GM19468 (cell line): ENCODE results near the gene CRB3.

Experiments used
- ATAC-seq: cut with Tn5 transposase; IDR thresholded peaks from one replicate; pipeline ENCODE4 v1.9.1; 2021; ENCODE audit warnings: mild to moderate bottlenecking, moderate library complexity, moderate number of reproducible peaks; ENCODE audit not compliant: unreplicated experiment; ENCODE audit errors: extremely low read depth

The CRB3 gene

GRCh38 chr19:6431891-6432290 is 32.2 kb upstream of the CRB3 start:
- ATAC-seq = no peak

GRCh38 chr19:6433165-6433564 is 30.9 kb upstream of the CRB3 start:
- no peak for ATAC-seq

DNA sequence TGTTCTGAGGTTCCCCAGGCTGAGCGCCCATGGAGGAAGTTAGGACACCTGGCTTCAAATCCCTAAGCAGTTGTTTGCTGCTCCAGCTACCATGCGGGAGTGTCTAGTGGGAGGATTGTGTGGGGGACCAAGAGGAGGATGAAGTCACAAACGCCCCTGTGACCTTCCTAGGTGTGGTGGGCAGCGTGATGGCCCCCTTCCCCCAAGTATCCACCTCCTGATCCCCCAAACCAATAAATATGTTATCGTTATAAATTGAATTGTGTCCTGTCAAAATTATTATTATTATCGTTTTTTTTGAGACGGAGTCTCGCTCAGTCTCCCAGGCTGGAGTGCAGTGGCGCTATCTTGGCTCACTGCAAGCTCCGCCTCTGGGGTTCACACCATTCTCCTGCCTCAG is 30.4 kb upstream of the CRB3 start, which contains the start of gene SLC25A41:
TSS of gene SLC25A41 (minus strand) at position 101 of the 400 bp plus-strand sequence. CDS start at position 31, 70 bp downstream.
- no peak for ATAC-seq

DNA sequence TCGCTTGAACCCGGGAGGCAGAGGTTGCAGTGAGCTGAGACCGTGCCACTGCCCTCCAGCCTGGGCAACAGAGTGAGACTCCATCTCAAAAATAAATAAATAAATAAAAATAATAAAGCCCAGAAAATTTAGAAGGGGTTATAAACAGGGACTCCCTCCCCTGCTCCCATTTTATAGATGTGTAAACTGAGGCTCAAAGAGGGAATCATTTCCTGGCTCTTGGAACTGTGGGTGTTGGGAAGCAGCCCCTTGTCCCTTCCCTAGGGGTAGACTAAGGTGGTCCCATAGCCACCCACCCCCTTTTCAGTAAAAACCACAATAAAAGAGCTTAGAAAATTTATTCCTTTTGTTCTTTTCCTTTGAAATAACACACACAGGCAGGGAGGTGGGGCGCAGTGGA is 24.3 kb upstream of the CRB3 start:
- ATAC-seq = no peak

GRCh38 chr19:6440905-6441304 is 23.2 kb upstream of the CRB3 start:
- ATAC-seq = no peak

DNA sequence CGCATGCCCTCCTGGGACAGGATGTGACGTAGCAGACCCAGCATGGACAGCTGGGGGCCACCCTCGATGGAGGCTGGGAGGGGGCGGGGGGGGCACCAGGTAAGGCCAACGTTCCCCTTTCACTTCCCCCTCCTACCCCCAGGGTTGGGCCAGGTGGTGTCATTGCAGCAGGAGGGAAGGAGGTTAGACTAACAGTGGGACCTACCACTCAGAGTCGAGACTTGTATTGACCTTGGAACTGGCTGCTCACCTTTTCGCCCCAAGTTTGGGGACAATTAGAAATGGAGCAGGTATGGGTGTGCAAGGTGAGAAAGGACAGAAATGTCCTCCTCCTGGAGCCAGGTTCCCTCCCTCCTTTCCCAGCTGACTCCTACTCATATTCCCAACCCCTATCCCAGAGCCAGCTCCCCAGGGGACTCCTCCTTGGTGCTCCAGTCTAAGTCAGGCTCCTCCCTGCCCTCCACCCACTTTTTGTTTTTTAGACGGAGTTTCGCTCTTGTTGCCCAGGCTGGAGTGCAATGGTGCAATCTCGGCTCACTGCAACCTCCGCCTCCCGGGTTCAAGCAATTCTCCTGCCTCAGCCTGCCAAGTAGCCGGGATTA is 21.9 kb upstream of the CRB3 start:
- ATAC-seq = no peak

DNA sequence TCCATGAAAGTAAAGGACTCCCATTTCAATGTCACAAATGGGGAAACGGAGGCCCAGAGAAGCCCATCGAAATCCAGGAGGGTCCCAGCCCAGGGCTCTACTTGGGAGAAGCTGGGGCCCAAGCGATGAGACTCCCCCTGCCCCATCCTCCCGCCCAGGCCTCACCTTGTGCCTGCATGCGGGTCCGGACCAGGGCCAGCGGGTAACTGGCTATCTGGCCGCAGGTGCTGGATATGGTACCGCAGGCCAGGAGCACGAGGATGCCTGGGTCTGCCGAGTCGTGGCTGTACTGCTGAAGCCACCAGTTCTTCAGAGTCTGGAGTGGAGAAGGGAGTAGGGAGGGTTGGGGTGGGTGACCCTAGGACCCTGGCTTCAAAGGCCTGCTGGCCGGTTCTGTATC is 20.1 kb upstream of the CRB3 start:
- ATAC-seq = no peak

- no peak for ATAC-seq
These were observed 17.6 kb upstream of the CRB3 start for GRCh38 chr19:6446452-6446851.

DNA sequence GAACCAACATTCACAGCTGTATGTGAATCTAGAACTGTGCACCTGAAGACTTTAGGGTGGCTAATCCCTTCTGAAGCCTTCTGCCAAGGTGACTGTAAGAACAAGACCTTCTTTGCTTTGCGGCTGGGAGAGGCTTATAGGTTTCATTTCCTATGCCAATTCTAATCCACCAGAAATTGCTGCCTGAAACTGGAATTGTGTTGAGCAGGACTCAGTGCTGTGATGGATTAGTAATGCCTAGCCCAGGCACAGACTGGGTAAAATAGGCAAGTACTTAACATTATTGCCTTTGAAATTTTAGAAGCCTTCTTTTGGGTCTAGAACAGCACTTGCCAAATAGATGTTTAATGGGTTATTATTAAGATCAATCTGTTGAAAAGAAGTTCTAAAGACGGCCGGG is 16.0 kb upstream of the CRB3 start:
- ATAC-seq = no peak

- ATAC-seq = no peak
These were observed 13.9 kb upstream of the CRB3 start for GRCh38 chr19:6450166-6450565.

DNA sequence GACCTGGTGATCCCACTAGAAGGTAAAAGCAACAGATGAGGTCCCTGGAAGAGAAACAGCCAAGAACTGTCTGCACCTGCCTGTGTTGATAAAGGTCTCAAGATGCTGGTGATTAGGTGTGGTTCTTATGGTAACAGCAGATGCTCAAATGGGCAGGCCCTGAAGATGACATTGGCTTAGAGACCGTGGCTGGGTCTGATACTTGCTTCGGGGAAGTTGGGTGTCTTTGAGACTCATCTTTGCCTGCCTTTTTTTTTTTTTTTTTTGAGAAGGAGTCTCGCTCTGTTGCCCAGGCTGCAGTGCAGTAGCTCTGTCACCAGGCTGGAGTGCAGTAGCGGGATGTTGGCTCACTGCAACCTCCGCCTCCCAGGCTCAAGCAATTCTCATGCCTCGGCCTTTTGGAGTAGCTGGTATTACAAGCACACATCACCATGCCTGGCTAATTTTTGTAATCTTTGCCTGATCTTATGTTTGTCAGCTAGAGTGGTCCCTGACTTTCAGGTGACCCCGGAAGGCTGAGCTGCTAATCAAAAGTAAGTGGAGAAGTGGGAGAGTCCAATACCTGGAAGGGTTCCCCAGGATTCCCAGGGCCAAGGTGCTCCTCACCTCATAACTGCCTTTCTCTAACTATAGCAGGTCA is 12.4 kb upstream of the CRB3 start:
- no peak for ATAC-seq

GRCh38 chr19:6452223-6452614 is 11.9 kb upstream of the CRB3 start:
- no peak for ATAC-seq

DNA sequence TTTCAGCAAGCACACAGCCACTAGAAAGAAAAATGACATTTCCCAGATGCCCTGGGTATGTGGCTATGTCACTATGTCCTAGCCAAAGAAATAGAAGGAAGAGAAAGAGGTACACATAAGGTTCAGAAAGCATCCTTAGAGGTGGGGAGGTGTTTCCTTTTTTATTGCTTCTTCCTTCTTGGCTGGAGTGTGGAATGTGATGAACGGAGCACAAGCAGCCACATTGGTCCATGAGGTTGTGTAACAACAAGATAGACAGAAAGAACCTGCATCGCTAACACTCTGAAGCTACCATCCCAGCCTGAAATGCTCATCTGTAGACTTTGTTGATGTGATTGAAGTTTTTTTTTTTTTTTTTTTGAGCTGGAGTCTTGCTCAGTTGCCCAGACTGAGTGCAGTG is 11.2 kb upstream of the CRB3 start:
- no peak for ATAC-seq

DNA sequence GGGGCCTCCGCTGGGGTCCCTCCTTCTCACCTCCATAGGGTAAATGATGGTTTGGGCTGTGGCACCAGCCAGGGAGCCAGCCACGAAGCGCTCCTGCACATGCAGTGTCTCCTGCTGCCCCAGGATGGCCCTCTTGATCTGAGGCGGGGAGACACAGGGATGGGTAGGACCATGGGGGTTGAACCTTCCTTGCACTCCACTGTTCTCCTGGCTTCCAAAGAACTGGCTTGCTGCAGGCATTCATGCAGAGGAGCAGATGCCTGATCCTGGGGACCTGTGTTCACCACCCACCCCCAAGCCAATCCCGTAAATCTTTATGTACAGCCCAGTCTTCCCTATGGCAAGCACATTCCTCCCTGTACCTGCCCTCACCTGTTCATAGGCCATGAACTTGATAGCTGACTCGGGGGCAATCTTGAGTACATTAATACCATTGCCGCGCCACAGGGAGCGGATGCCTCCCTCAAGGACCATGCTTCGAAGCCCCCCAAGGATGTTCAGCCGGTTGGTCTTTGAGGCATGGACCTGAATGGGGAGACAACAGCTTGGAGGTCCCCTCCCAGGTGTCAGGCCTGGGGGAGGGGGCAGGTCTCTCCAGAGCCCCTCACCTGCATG is 10.0 kb upstream of the CRB3 start:
- ATAC-seq = no peak

GRCh38 chr19:6455924-6456323 is 8.1 kb upstream of the CRB3 start:
- ATAC-seq = no peak

DNA sequence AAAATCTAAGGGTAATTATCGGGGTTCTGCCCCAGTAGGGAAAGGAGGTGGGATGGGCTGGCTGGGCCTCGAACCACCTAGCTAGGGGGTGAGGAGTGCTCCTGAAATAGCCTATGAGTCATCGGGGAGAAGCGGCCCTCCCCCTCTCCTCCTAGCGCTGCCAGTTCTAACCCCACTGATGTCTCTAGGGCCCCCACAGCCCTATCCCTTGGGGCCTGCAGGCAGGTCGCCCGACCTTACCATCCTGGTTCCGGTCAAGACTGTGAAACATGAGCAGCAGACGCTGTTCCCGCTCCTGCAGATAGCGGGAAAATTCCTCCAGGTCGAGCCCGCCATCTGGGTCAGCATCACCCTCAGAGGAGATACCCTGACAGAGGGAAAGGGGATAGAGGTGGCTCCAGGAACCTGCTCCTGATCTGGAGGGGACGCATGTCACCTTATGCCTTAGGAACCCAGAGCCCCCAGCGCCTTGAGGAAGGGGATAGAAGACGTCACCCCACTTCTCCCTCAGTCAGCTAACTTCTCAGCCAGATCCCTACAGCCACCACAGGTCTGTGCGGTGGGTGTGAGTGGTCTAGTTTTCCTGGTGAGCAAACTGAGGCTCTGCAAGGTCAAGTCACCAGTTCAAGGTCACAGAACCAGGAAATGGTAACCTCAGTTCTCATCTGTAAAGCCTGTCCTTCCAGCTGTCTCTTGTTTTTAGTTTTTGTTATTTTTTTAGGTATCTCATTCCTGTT is 5.9 kb upstream of the CRB3 start:
- no peak for ATAC-seq

GRCh38 chr19:6458695-6459261 is 5.3 kb upstream of the CRB3 start:
- no peak for ATAC-seq

DNA sequence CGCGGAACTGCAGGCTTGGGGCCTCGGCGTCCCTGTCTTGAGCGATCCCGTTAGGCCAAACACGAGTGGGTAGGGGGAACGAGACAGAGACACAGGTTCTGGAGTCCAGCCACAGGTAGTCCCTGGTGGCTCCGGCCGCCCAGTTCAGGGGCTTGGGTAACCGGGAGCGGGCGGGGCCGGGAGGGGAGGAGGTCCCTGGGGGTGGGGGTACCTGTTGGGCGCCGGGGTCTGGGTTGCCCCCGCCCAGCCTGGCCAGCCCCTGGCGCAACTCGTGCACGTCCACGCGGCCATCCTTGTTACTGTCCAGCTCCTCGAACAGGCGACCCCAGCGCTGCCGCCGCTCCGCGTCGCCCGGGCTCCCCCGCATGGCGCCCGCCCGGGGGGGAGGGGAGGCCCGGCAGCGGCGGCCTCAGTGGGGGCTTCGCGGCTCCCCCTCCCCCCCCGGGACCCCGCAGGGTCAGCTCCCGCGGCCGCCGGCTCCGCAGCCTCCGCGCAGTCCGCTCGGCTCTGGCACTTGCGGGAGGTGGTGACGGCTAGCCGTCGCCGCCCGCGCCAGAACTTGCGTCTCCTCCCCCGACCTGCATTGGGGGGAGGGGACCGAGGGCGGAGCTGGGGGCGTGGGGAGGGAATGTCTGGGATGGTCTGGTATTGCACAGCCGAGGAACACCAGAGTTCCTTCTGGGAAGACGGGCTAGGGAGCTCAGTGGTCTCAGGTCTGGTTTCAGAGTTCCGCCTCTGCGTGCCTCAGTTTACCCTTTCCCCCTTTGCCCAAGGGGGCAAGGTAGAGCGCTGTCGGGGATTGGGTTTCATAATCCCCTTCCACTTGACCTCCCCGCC is 4.6 kb upstream of the CRB3 start, which contains the start of gene SLC25A23:
TSS of gene SLC25A23 (minus strand) at position 531 of the 837 bp plus-strand sequence. CDS start at position 367, 164 bp downstream.
- peak; percentile 9 for ATAC-seq

DNA sequence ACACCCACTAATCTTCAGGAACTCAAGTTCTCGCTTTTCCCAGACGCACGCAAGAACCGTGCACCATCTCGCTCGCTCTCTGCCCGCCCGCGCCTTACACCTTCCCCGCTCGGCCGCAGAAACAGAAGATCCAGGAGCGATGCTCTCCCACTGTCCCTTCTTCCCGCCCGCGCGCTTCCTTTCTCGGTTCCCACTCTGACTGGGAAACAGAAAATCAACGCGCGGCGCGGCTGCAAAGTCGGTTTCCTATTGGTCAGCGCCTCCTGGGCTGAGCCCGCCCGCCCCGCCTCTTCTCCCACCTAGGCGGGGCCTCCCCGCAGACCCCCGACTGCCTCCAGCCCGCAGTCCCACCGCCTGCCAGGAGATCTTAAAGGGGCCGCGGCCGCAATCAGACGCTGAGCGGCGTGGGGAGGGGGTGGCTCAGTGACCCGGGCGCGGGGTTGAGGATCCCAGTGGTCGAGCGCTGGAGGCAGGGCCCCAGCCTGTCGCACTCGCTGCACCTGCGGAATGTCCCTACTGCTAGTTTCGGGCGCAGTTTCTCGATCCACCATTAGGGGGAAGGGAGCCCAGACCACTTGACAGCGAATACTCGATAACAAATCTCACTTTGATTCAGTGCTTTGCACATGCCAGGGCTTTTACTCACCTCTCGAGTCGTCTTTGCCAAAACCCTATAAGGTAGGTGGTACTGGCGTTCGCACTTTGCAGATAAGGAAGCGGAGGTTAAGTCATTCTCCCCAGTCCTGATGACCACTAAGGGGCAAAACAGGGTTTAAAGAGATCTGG is 3.8 kb upstream of the CRB3 start:
- ATAC-seq = peak; percentile 35
